Measurements from ENCODE around the gene SLC39A11. TPM values are rescaled to one million over a fixed set of nuclear protein-coding genes. Genes with fewer than 3 reads are reported as not detected.

SLC39A11 gene
- total RNA-seq, 1 donor from 2014 or later: 4.9 TPM

GRCh38 chr17:73057196-73057595, 35.3 kb downstream of the SLC39A11 start:
- Histone ChIP-seq H3K4me1 (no peaks in the 10 kb centered on the region), H3K36me3 (no peaks in the 10 kb centered on the region), H3K27ac (no peak overlapping the region), H3K4me3 (no peak overlapping the region), H3K27me3 (no peaks in the 10 kb centered on the region), H3K9me3 (no peaks in the 10 kb centered on the region)
- DNase-seq (ENCODE audit: low spot score in 2 of 2): no peak
- intact Hi-C loops (cut with DNase I): no loop called here
- no peak for TF ChIP-seq CTCF (IDR thresholded peaks at IDR 0.05)

- TF ChIP-seq CTCF (IDR thresholded peaks at IDR 0.05): no peak
- DNase-seq (ENCODE audit: low spot score in 2 of 2): no peak
- Histone ChIP-seq H3K27ac (no peak overlapping the region), H3K36me3 (peaks cover 0 to 3% of the 10 kb centered on the region in 2 donors), H3K9me3 (no peaks in the 10 kb centered on the region), H3K27me3 (no peaks in the 10 kb centered on the region), H3K4me3 (no peak overlapping the region), H3K4me1 (no peaks in the 10 kb centered on the region)
- intact Hi-C loops (cut with DNase I): no loop called here
These were observed 39.6 kb downstream of the SLC39A11 start for GRCh38 chr17:73052923-73053322.

GRCh38 chr17:73050797-73051196, 41.7 kb downstream of the SLC39A11 start:
- H3K36me3 ChIP-seq: peaks cover 0 to 3% of the 10 kb centered on the region in 2 donors
- no peaks in the 10 kb centered on the region for H3K27me3 ChIP-seq
- TF ChIP-seq CTCF (IDR thresholded peaks at IDR 0.05): no peak
- H3K4me1 ChIP-seq: no peaks in the 10 kb centered on the region
- no peak for DNase-seq (ENCODE audit: low spot score in 2 of 2)
- no peak overlapping the region for H3K27ac ChIP-seq
- intact Hi-C loops (cut with DNase I): no loop called here
- no peak overlapping the region for H3K4me3 ChIP-seq
- H3K9me3 ChIP-seq: no peaks in the 10 kb centered on the region

GRCh38 chr17:73048170-73048569, 44.3 kb downstream of the SLC39A11 start:
- Histone ChIP-seq H3K4me1 (peaks cover 0 to 11% of the 10 kb centered on the region in 2 donors), H3K4me3 (no peak overlapping the region), H3K27ac (no peak overlapping the region), H3K36me3 (peaks cover 0 to 3% of the 10 kb centered on the region in 2 donors), H3K27me3 (no peaks in the 10 kb centered on the region), H3K9me3 (no peaks in the 10 kb centered on the region)
- no peak for TF ChIP-seq CTCF (IDR thresholded peaks at IDR 0.05)
- intact Hi-C loops (cut with DNase I): no loop called here
- no peak for DNase-seq (ENCODE audit: low spot score in 2 of 2)

GRCh38 chr17:73045724-73046123, 46.8 kb downstream of the SLC39A11 start:
- H3K9me3 ChIP-seq: no peaks in the 10 kb centered on the region
- no peak for DNase-seq (ENCODE audit: low spot score in 2 of 2)
- TF ChIP-seq CTCF (IDR thresholded peaks at IDR 0.05): no peak
- H3K36me3 ChIP-seq: peaks cover 0 to 3% of the 10 kb centered on the region in 2 donors
- no peak overlapping the region for H3K27ac ChIP-seq
- H3K4me1 ChIP-seq: peaks cover 0 to 11% of the 10 kb centered on the region in 2 donors
- no peak overlapping the region for H3K4me3 ChIP-seq
- no peaks in the 10 kb centered on the region for H3K27me3 ChIP-seq
- intact Hi-C loops (cut with DNase I): no loop called here
